Activated T-cell treated with anti-CD3 and anti-CD28 coated beads, Interleukin-2, amount 50 U/mL, for 4 hours (primary cell): Measurements from ENCODE around the gene ETV7. TPM values are rescaled to one million over a fixed set of nuclear protein-coding genes. Genes with fewer than 3 reads are reported as not detected.

Source experiments
- ATAC-seq, 2 donors: fragments of 200-7000 bp; cut with Tn5 transposase; one replicate each; pipeline ENCODE4 v1.10.0; 2021
- DNase-seq: peaks from one replicate; pipeline ENCODE4 v3.0.0-alpha.2; 2020
- H3K27me3 Mint-ChIP-seq: one replicate; pipeline ENCODE4 v1.8.0; 2021; ENCODE audit warnings: low read depth, mixed read lengths
- H3K36me3 Mint-ChIP-seq: one replicate; pipeline ENCODE4 v1.8.0; 2022; ENCODE audit warnings: mixed read lengths; ENCODE audit not compliant: insufficient read depth
- H3K4me1 Mint-ChIP-seq: one replicate; pipeline ENCODE4 v1.8.0; 2021; ENCODE audit warnings: low read depth, mixed read lengths
- H3K4me3 Mint-ChIP-seq: one replicate; pipeline ENCODE4 v1.8.0; 2021; ENCODE audit warnings: mild to moderate bottlenecking, moderate library complexity, mixed read lengths
- H3K9me3 Mint-ChIP-seq: one replicate; pipeline ENCODE4 v1.8.0; 2021; ENCODE audit warnings: mixed read lengths
- total RNA-seq, 3 donors: library from RNA; stranded (reverse); gene quantifications; one replicate each; pipeline ENCODE4 v1.2.1, GENCODE V29; 2021

The ETV7 gene
- total RNA-seq, 3 donors from 2014 or later, result 0.45 to 4.9 (median 1.7) TPM

GRCh38 chr6:36319821-36320220, 67.6 kb downstream of the ETV7 start:
- ATAC-seq, result no peak
- peaks cover 3% of the 10 kb centered on the region for H3K27me3 Mint-ChIP-seq
- no peaks in the 10 kb centered on the region for H3K36me3 Mint-ChIP-seq
- H3K4me3 Mint-ChIP-seq, result no peak overlapping the region
- DNase-seq, result no peak
- H3K9me3 Mint-ChIP-seq, result no peaks in the 10 kb centered on the region
- H3K4me1 Mint-ChIP-seq, result no peaks in the 10 kb centered on the region

DNA sequence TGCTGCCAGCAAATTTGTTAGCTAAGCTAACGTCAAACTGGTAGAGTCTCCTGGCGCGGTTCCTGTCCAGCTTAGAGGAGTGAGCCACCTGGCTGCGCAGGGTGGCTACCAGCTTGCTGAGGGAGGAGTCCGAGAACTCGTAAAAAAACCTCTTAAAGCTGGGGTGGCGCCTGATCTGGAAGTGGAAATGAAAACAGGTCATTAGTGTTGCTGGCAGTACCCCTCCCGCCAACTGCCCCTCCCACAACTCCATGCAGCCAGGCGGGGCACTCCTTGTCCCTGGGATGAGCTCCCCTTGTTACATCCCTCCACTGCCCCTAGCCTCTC, 68.1 kb downstream of the ETV7 start:
- Mint-ChIP-seq H3K27me3 (peaks cover 3% of the 10 kb centered on the region), H3K4me3 (no peak overlapping the region), H3K9me3 (no peaks in the 10 kb centered on the region), H3K4me1 (no peaks in the 10 kb centered on the region), H3K36me3 (no peaks in the 10 kb centered on the region)
- DNase-seq (no peak), ATAC-seq (no peak)

DNA sequence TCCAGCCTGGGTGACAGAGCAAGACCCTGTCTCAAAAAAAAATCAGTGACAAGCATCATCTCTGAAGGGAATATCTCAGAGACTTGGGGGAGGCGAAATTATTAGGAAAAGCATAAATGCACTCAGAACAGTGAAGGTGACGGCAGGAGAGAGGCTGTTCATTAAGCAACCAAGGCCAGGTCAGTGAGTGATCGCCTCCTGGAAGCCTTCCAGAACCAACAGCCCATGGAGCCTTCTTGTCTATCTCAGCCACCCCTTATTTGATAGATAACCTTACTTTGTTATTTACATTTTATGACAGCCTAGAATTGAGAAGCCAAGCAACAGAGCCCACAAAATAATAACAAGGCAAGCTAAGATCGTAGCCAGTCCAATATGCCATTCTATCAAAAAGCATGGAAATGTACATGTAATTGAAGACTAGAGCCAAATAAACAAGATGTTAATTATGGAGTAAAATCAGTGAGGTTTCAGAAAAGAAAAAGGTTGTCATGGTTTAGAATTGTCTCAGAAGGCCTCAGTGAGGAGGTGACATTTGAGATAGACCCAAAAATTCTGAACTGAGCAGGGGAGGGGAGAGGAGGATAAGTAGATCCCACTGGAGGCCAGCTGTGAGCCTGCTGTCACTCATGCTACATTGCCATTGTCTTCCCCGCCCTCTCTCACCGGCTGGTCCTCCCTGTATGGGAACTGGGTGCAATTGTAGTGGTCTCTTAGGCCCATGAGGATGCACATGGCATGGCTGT, 68.6 kb downstream of the ETV7 start:
- Mint-ChIP-seq H3K4me3 (no peak overlapping the region), H3K4me1 (no peaks in the 10 kb centered on the region), H3K9me3 (no peaks in the 10 kb centered on the region), H3K27me3 (peaks cover 3% of the 10 kb centered on the region), H3K36me3 (no peaks in the 10 kb centered on the region)
- no peak for DNase-seq
- no peak for ATAC-seq

- Mint-ChIP-seq H3K9me3 (no peaks in the 10 kb centered on the region), H3K4me1 (no peaks in the 10 kb centered on the region), H3K36me3 (no peaks in the 10 kb centered on the region), H3K4me3 (no peak overlapping the region), H3K27me3 (peaks cover 3% of the 10 kb centered on the region)
- ATAC-seq (no peak), DNase-seq (no peak)
Observed at GRCh38 chr6:36317623-36318022, 69.8 kb downstream of the ETV7 start.

Other genes with a start within 250 kb of the ETV7 start
- gene BRPF3, start 190.9 kb downstream of the ETV7 start, total RNA-seq, result 10 to 100 TPM; 22.7 to 27.8 (median 26.0) TPM
- under 1 TPM in 1 of 3 donors, not detected in 2; 0.13 TPM for gene PNPLA1, start 117.6 kb downstream of the ETV7 start, total RNA-seq
- gene BNIP5, start 50.8 kb downstream of the ETV7 start, total RNA-seq, result not detected
- under 1 TPM in 2 of 3 donors, not detected in 1; 0.16 to 0.19 TPM for gene PXT1, start 55.2 kb upstream of the ETV7 start, total RNA-seq
- 10 to 100 TPM; 41.7 to 47.4 (median 44.6) TPM for gene KCTD20, start 55.3 kb upstream of the ETV7 start, total RNA-seq
- 10 to 100 TPM; 14.2 to 16.6 (median 16.1) TPM for gene STK38, start 159.8 kb upstream of the ETV7 start, total RNA-seq
- gene SRSF3, start 206.7 kb upstream of the ETV7 start, total RNA-seq, result 100 to 1,000 TPM; 751 to 800 (median 779) TPM